ENCODE data around the gene PDE4D.

Gene PDE4D

GRCh38 chr5:59037941-59038797 lies 855.4 kb downstream of the PDE4D start:
- no peak for DNase-seq (ENCODE audit: low read depth)

- no peak for DNase-seq (ENCODE audit: low read depth)
Measured at GRCh38 chr5:59037453-59037852, 856.1 kb downstream of the PDE4D start.

GRCh38 chr5:59037041-59037440 lies 856.5 kb downstream of the PDE4D start:
- DNase-seq (ENCODE audit: low read depth) = no peak

GRCh38 chr5:59036274-59036961 lies 857.1 kb downstream of the PDE4D start:
- peak; percentile 22 for DNase-seq (ENCODE audit: low read depth)

- DNase-seq (ENCODE audit: low read depth) = no peak
Measured at GRCh38 chr5:59035681-59036080, 857.8 kb downstream of the PDE4D start.

- DNase-seq (ENCODE audit: low read depth) = no peak
Measured at GRCh38 chr5:59034498-59035186, 858.9 kb downstream of the PDE4D start.

- no peak for DNase-seq (ENCODE audit: low read depth)
Measured at GRCh38 chr5:59027145-59027907, 866.2 kb downstream of the PDE4D start.

- DNase-seq (ENCODE audit: low read depth) = no peak
Measured at GRCh38 chr5:59025734-59026133, 867.8 kb downstream of the PDE4D start.

GRCh38 chr5:59021837-59022514 lies 871.5 kb downstream of the PDE4D start:
- no peak for DNase-seq (ENCODE audit: low read depth)

GRCh38 chr5:59021286-59021673 lies 872.2 kb downstream of the PDE4D start:
- no peak for DNase-seq (ENCODE audit: low read depth)

GRCh38 chr5:59020611-59021285 lies 872.8 kb downstream of the PDE4D start:
- DNase-seq (ENCODE audit: low read depth) = no peak

GRCh38 chr5:59019078-59019477 lies 874.4 kb downstream of the PDE4D start:
- no peak for DNase-seq (ENCODE audit: low read depth)

GRCh38 chr5:59016925-59017324 lies 876.6 kb downstream of the PDE4D start:
- DNase-seq (ENCODE audit: low read depth) = no peak

GRCh38 chr5:59008816-59009473 lies 884.6 kb downstream of the PDE4D start:
- no peak for DNase-seq (ENCODE audit: low read depth)

- DNase-seq (ENCODE audit: low read depth) = no peak
Measured at GRCh38 chr5:59007460-59008063, 886.0 kb downstream of the PDE4D start.

GRCh38 chr5:59005934-59006701 lies 887.4 kb downstream of the PDE4D start:
- DNase-seq (ENCODE audit: low read depth) = no peak

- DNase-seq (ENCODE audit: low read depth) = no peak
Measured at GRCh38 chr5:59003641-59004040, 889.9 kb downstream of the PDE4D start.

- DNase-seq (ENCODE audit: low read depth) = no peak
Measured at GRCh38 chr5:59003124-59003523, 890.4 kb downstream of the PDE4D start.

GRCh38 chr5:59002162-59002825 lies 891.2 kb downstream of the PDE4D start:
- DNase-seq (ENCODE audit: low read depth) = no peak

All from stimulated activated CD8-positive, alpha-beta memory T cell treated with anti-CD3 and anti-CD28 coated beads, Interleukin-12 subunit alpha, Interleukin-12 subunit beta, amount 100 ng/mL, for 4 hours (primary cell).